Measurements from ENCODE around the gene TXNDC16. TPM values are rescaled to one million over a fixed set of nuclear protein-coding genes. Genes with fewer than 3 reads are reported as not detected.

Gene TXNDC16
- total RNA-seq, 2 donors from 2014 or later = 8.1 to 10.5 TPM

DNA sequence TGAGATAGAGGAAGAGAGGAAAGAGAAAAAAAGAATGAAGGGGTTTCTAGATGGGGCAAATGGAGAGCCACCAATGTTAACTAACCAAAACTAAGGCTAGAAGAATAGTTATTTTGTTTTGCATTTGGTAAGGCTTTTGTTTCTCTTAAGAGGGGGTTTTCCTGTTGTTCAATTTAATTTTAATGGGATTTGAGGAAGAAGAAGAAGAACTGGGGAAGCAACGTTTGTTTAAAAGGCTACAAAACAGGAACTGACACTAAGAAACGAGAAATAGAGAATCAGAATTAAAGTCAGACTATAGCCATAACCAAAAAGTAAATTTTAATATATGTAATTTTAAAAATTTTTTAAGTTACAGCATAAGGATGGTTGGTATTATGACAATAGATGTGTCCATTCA is 13.7 kb downstream of the TXNDC16 start:
- ATAC-seq (ENCODE audit: insufficient number of reproducible peaks, low FRiP score, low read depth) (no peak), DNase-seq (ENCODE audit: low spot score) (no peak)
- H3K4me3 ChIP-seq = no peak overlapping the region
- TF ChIP-seq, protein P1, sequence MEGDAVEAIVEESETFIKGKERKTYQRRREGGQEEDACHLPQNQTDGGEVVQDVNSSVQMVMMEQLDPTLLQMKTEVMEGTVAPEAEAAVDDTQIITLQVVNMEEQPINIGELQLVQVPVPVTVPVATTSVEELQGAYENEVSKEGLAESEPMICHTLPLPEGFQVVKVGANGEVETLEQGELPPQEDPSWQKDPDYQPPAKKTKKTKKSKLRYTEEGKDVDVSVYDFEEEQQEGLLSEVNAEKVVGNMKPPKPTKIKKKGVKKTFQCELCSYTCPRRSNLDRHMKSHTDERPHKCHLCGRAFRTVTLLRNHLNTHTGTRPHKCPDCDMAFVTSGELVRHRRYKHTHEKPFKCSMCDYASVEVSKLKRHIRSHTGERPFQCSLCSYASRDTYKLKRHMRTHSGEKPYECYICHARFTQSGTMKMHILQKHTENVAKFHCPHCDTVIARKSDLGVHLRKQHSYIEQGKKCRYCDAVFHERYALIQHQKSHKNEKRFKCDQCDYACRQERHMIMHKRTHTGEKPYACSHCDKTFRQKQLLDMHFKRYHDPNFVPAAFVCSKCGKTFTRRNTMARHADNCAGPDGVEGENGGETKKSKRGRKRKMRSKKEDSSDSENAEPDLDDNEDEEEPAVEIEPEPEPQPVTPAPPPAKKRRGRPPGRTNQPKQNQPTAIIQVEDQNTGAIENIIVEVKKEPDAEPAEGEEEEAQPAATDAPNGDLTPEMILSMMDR (IDR thresholded peaks at IDR 0.05) = no peak
- H3K27ac ChIP-seq = no peak overlapping the region
- peaks cover 24% of the 10 kb centered on the region for H3K36me3 ChIP-seq
- no peaks in the 10 kb centered on the region for H3K9me3 ChIP-seq
- H3K4me1 ChIP-seq (ENCODE audit: control insufficient read depth in 1 of 2, low read depth in 2 of 2) = no peaks in the 10 kb centered on the region
- no peaks in the 10 kb centered on the region for H3K27me3 ChIP-seq (replicated peaks; ENCODE audit: insufficient read depth)

DNA sequence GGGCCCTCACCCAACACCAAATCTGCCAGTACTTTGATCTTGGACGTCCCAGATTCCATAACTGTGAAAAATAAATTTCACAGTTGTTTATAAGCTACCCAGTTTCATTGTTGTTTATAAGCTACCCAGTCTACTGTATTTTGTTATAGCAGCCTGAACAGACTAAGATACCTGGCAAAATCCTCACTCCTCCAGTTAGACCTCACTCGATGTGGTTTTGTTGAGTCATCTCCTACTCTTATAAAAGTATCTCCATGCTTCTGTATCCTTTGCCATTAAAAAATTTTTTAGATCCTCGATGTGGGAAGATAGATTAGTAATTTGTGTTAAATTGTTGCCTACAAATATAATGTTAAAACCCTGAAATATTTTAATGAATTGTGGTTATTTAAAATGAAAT is 16.0 kb downstream of the TXNDC16 start:
- TF ChIP-seq, protein P1 (IDR thresholded peaks at IDR 0.05) = no peak
- Histone ChIP-seq H3K4me1 (ENCODE audit: control insufficient read depth in 1 of 2, low read depth in 2 of 2) (no peaks in the 10 kb centered on the region), H3K4me3 (no peak overlapping the region), H3K9me3 (no peaks in the 10 kb centered on the region), H3K27ac (no peak overlapping the region), H3K27me3 (replicated peaks; ENCODE audit: insufficient read depth) (no peaks in the 10 kb centered on the region), H3K36me3 (peaks cover 20% of the 10 kb centered on the region)
- DNase-seq (ENCODE audit: low spot score) = no peak
- ATAC-seq (ENCODE audit: insufficient number of reproducible peaks, low FRiP score, low read depth) = no peak

DNA sequence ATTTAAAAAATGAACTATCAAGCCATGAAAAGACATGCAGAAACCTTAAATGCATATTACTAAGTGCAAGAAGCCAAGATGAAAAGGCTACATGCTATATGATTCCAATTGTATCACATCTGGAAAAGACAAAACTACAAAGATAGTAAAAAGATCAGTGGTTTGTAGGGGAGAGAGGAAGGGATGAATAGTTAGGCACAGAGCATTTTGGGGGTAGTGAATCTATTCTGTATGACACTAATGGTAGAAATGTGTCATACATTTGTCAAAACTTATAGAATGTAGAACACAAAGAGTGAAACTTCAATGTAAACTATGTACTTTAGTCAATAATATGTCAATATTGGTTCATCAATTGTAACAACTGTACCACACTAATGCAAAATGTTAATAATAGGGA is 20.8 kb downstream of the TXNDC16 start:
- Histone ChIP-seq H3K4me3 (no peak overlapping the region), H3K27ac (no peak overlapping the region), H3K9me3 (no peaks in the 10 kb centered on the region), H3K36me3 (peaks cover 6% of the 10 kb centered on the region), H3K4me1 (ENCODE audit: control insufficient read depth in 1 of 2, low read depth in 2 of 2) (no peaks in the 10 kb centered on the region), H3K27me3 (replicated peaks; ENCODE audit: insufficient read depth) (no peaks in the 10 kb centered on the region)
- TF ChIP-seq, protein P1 (IDR thresholded peaks at IDR 0.05) = no peak
- ATAC-seq (ENCODE audit: insufficient number of reproducible peaks, low FRiP score, low read depth) = no peak
- no peak for DNase-seq (ENCODE audit: low spot score)

DNA sequence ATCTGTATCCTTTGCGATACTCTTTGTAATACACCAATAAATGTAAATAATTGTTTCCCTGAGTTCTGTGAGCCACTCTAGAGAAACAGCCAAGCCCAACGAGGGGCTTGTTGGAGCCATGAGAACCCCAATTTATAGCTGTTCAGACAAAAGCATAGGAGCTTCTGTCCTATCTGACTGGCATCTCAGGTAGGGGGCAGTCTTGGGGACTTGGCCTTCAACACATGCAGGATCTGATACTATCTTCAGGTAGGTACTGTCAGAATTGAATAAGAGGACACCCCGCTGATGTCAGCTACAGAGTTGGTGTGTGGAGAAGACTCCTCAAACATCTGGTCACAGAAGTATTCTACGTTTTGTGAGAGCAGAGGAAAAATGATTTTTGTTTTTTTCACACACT is 25.3 kb downstream of the TXNDC16 start:
- Histone ChIP-seq H3K27me3 (replicated peaks; ENCODE audit: insufficient read depth) (no peaks in the 10 kb centered on the region), H3K9me3 (no peaks in the 10 kb centered on the region), H3K27ac (no peak overlapping the region), H3K4me3 (no peak overlapping the region), H3K36me3 (no peaks in the 10 kb centered on the region), H3K4me1 (ENCODE audit: control insufficient read depth in 1 of 2, low read depth in 2 of 2) (no peaks in the 10 kb centered on the region)
- DNase-seq (ENCODE audit: low spot score) = no peak
- peak; percentile 43 for ATAC-seq (ENCODE audit: insufficient number of reproducible peaks, low FRiP score, low read depth)
- TF ChIP-seq, protein P1 (IDR thresholded peaks at IDR 0.05) = no peak

DNA sequence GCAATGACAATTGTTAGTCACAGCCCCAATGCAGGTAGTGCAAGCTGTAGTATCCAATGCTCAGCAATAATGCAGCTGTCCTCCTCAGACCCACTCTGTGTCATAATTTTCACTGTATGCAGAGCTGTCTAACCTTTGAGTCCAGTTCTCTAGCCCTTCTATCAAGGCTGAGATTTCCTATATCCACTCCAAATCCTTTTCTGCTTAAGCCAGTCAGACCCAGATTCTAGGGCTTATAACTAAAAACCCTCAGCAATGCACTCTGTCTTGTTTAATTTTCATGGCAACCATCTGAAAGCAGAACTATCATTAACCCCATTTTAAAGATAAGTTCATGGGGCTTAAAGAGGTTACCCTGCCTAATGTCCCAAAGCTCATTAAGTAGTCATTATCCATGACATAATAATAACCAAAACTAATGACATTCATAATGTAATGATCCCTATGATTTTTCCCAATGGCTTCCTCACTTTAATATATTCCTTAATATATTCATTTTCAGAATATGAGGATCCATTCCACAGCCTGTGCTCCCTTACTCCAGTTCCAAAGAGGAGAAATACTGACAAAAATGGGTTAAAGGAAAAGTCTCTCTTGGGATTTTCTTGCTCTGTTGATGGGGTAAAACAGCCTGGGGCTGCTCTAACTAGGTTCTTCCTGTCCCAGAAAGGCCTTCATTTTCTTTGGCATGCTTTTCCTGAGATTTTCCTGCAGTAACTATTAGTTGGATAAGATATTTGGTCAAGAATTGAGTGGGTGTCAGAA is 29.5 kb downstream of the TXNDC16 start:
- Histone ChIP-seq H3K9me3 (no peaks in the 10 kb centered on the region), H3K36me3 (no peaks in the 10 kb centered on the region), H3K27me3 (replicated peaks; ENCODE audit: insufficient read depth) (no peaks in the 10 kb centered on the region), H3K4me1 (ENCODE audit: control insufficient read depth in 1 of 2, low read depth in 2 of 2) (no peaks in the 10 kb centered on the region), H3K27ac (no peak overlapping the region), H3K4me3 (no peak overlapping the region)
- no peak for DNase-seq (ENCODE audit: low spot score)
- TF ChIP-seq, protein P1 (IDR thresholded peaks at IDR 0.05) = no peak
- ATAC-seq (ENCODE audit: insufficient number of reproducible peaks, low FRiP score, low read depth) = no peak
